Liver (tissue), 3 donors: Measurements from ENCODE around the gene SLC52A1.

ENCODE experiments used
- CTCF ChIP-seq: fragments of 150-350 bp; IDR thresholded peaks from 2 replicates; pipeline ENCODE4 v1.5.1; 2017; ENCODE audit warnings: improper control_type of control experiment, low read depth, low read length; ENCODE audit not compliant: missing input control
- HNF4G ChIP-seq: IDR thresholded peaks from 2 replicates; pipeline ENCODE4 v1.6.1; 2016; ENCODE audit warnings: antibody characterized with exemption
- JUND ChIP-seq, 2 donors: IDR thresholded peaks; 2 replicates each; pipeline ENCODE4 v1.6.1; 2016; ENCODE audit warnings: antibody characterized with exemption in 2 of 2
- RAD21 ChIP-seq, 2 donors: IDR thresholded peaks; 2 replicates each; pipeline ENCODE4 v1.6.1; 2016; ENCODE audit warnings: antibody characterized with exemption in 2 of 2, mild to moderate bottlenecking in 2 of 2
- REST ChIP-seq: IDR thresholded peaks from 2 replicates; pipeline ENCODE4 v1.6.1; 2016; ENCODE audit warnings: antibody characterized with exemption, mild to moderate bottlenecking
- SP1 ChIP-seq: IDR thresholded peaks from 2 replicates; pipeline ENCODE4 v1.6.1; 2018; ENCODE audit warnings: antibody characterized with exemption, mild to moderate bottlenecking
- TAF1 ChIP-seq: conservative IDR thresholded peaks from 2 replicates; pipeline ENCODE4 v1.6.1; 2016; ENCODE audit warnings: antibody characterized with exemption, mild to moderate bottlenecking
- YY1 ChIP-seq: IDR thresholded peaks from 2 replicates; pipeline ENCODE4 v1.6.1; 2016; ENCODE audit warnings: antibody characterized with exemption, mild to moderate bottlenecking
- TF ChIP-seq, protein P1 (sequence below): IDR thresholded peaks from 2 replicates; pipeline ENCODE4 v1.6.1; 2016; ENCODE audit warnings: antibody characterized with exemption
- donor health status: healthy.
- donor health status: healthy.

DNA sequence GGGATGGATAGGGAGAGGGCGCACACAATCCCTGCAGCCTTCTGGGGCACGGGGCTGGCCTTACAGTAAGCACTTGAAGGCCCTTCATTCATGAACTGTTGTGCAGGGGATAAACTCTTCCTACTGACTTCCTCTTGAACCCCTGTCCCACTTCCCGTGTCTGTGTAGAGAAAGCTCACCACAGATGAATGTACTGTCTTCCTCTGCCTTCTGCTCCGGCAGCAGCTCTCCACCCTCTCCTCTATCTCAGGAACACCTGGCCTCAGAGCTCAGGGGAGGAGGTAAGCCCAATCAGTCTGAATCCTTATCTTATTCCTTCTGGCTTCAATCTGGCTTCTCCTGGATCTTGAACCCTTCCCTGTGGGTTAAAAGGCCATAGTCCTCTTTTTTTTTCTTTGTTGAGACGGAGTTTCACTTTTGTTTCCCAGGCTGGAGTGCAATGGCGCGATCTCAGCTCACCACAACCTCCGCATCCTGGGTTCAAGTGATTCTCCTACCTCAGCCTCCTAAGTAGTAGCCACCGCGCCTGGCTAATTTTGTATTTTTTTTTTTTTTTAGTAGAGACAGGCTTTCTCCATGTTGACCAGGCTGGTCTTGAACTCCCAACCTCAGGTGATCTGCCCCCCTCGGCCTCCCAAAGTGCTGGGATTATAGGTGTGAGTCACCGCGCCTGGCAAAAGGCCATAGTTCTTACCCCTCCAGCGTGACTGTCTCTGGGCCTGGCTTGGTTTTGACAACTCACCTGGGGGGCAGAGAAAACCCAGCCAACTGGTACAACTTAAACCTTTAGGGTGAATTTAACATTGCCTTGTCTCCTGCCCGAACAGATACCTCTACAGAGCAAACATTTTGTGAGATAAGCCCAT is 7.2 kb upstream of the SLC52A1 start:
- TF ChIP-seq, protein P1, sequence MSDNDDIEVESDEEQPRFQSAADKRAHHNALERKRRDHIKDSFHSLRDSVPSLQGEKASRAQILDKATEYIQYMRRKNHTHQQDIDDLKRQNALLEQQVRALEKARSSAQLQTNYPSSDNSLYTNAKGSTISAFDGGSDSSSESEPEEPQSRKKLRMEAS: no peak
- TF ChIP-seq TAF1: no peak
- TF ChIP-seq CTCF: no peak
- TF ChIP-seq HNF4G: no peak
- TF ChIP-seq RAD21 (IDR thresholded peaks at IDR 0.05): no peak
- no peak for TF ChIP-seq JUND (IDR thresholded peaks at IDR 0.05)
- no peak for TF ChIP-seq REST
- no peak for TF ChIP-seq SP1
- TF ChIP-seq YY1: no peak
